Measurements from ENCODE around the gene ZFP64.

The ZFP64 gene

DNA sequence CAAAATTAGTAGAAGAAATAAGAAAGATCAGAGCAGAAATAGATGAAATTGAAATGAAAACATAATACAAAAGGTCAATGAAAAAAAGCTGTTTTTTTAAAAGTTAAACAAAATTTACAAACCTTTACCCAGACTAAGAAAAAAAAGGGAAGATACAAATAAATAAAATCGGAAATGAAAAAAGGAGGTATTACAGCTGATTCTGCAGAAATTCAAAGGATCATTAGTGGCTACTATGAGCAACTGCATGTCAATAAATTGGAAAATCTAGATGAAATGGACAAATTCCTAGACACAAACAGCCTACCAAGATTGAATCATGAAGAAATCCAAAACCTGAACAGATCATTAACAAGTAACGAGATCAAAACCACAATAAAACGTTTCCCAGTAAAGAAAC lies 59.2 kb downstream of the ZFP64 start:
- TF ChIP-seq FOXA1 (IDR thresholded peaks at IDR 0.05) (no peak), SUZ12 (IDR thresholded peaks at IDR 0.05) (no peak), TARDBP (IDR thresholded peaks at IDR 0.05) (no peak)
- no peak for DNase-seq (ENCODE audit: extremely low spot score)
- ChIA-PET POLR2A (no interaction called here), CTCF (no interaction called here)

DNA sequence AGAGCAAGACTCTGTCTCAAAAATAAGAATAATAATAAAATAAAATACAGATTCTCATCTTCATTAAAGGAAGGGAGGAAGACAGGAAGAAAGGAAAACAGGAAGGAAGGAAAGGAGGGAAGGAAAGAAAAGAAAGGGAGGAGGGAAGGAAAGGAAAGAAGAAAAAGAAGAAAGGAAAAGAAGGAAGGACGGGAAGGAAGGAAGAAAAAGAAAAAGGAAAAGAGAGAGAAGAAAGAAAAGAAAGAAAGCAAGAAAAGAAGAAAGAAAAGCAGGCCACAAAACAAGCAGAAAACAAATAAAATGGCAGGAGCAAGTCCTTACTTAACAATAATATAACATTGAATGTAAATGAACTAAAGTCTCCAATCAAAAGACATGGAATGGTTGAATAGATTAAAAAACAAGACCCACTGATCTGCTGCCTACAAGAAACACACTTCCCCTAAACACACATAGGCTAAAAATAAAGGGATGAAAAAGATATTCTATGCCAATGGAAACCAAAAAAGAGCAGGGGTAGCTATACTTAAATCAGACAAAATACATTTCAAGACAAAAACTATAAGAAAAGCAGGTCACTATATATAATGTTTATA lies 60.4 kb downstream of the ZFP64 start:
- POLR2A ChIA-PET, result no interaction called here
- no peak for DNase-seq (ENCODE audit: extremely low spot score)
- no peak for TF ChIP-seq ELF4 (IDR thresholded peaks at IDR 0.05)
- TF ChIP-seq FOXK2 (IDR thresholded peaks at IDR 0.05), result no peak
- no peak for TF ChIP-seq SP1 (IDR thresholded peaks at IDR 0.05)
- TF ChIP-seq SUZ12 (IDR thresholded peaks at IDR 0.05), result no peak
- no peak for TF ChIP-seq L3MBTL2 (conservative IDR thresholded peaks at IDR 0.05)
- TF ChIP-seq FOXA1 (IDR thresholded peaks at IDR 0.05), result no peak
- TF ChIP-seq LEF1 (IDR thresholded peaks at IDR 0.05; ENCODE audit: borderline replicate concordance), result no peak
- no peak for TF ChIP-seq ZNF384 (IDR thresholded peaks at IDR 0.05)
- TF ChIP-seq TARDBP (IDR thresholded peaks at IDR 0.05), result no peak
- TF ChIP-seq CTBP1 (IDR thresholded peaks at IDR 0.05; ENCODE audit: borderline replicate concordance), result no peak
- TF ChIP-seq ARNT (IDR thresholded peaks at IDR 0.05), result no peak
- no peak for TF ChIP-seq NFRKB (IDR thresholded peaks at IDR 0.05)
- TF ChIP-seq, protein P1, sequence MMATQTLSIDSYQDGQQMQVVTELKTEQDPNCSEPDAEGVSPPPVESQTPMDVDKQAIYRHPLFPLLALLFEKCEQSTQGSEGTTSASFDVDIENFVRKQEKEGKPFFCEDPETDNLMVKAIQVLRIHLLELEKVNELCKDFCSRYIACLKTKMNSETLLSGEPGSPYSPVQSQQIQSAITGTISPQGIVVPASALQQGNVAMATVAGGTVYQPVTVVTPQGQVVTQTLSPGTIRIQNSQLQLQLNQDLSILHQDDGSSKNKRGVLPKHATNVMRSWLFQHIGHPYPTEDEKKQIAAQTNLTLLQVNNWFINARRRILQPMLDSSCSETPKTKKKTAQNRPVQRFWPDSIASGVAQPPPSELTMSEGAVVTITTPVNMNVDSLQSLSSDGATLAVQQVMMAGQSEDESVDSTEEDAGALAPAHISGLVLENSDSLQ (IDR thresholded peaks at IDR 0.05), result no peak
- CTCF ChIA-PET, result no interaction called here

DNA sequence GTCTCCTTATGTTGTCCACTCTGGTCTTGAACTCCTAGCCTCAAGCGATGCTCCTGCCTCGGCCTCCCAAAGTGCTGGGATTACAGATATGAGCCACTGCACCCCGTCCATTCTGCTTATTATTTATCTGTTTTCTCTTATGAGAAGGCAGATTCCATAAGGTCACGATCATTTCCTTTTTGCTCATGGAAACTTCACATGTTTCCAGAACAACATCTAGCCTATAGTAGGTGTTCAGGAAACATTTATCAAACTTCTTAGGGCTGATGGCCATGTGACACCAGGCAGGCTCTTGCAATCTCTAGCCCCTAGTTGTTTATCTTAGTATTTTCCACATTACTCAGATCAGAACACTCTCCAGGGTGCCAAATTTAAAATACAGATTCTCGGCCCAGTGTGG lies 61.2 kb downstream of the ZFP64 start:
- TF ChIP-seq ELF4 (IDR thresholded peaks at IDR 0.05) (no peak), TARDBP (IDR thresholded peaks at IDR 0.05) (no peak), NFRKB (IDR thresholded peaks at IDR 0.05) (no peak), ARNT (IDR thresholded peaks at IDR 0.05) (no peak), SP1 (IDR thresholded peaks at IDR 0.05) (no peak), L3MBTL2 (conservative IDR thresholded peaks at IDR 0.05) (no peak), CTBP1 (IDR thresholded peaks at IDR 0.05; ENCODE audit: borderline replicate concordance) (no peak), SUZ12 (IDR thresholded peaks at IDR 0.05) (no peak)
- no peak for DNase-seq (ENCODE audit: extremely low spot score)
- CTCF ChIA-PET, result no interaction called here
- POLR2A ChIA-PET, result no interaction called here

DNA sequence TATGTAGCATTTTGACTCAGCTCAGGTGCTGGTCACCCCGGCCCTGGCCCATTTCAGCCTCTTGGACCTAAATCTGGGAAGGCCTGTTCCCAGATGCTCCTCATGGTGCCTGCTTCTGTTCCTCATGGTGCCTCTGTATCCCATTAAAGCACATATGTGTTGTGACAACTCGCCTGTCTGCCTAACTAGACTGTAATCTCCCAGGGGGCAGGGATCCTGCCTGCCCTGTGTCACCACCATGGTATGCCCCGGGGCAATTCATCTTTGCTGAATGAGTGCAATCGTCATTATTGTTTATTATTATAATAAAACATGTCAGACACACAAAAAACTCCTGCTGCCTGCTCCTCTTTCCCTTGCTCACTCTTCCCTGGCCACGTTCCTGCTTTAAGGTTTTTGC lies 62.0 kb downstream of the ZFP64 start:
- DNase-seq (ENCODE audit: extremely low spot score), result no peak

DNA sequence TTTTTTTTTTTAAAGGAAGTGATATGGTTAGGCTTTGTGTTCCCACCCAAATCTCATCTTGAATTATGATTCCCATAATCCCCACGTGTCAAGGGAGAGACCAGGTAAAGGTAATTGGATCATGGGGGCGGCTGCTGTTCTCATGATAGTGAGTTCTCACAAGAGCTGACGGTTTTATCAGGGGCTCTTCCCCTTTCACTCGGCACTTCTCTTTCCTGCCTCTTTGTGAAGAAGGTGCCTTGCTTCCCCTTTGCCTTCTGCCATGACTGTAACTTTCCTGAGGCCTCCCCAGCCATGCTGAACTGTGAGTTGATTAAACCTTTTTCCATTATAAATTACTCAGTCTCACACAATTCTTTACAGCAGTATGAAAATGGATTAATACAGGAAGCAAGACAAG lies 64.3 kb downstream of the ZFP64 start:
- no peak for DNase-seq (ENCODE audit: extremely low spot score)
- CTCF ChIA-PET, result no interaction called here
- POLR2A ChIA-PET, result no interaction called here
- TF ChIP-seq BHLHE40 (IDR thresholded peaks at IDR 0.05; ENCODE audit: borderline replicate concordance) (no peak), CTBP1 (IDR thresholded peaks at IDR 0.05; ENCODE audit: borderline replicate concordance) (no peak), FOXK2 (IDR thresholded peaks at IDR 0.05) (no peak), NFRKB (IDR thresholded peaks at IDR 0.05) (no peak), FOXA1 (IDR thresholded peaks at IDR 0.05) (no peak), TARDBP (IDR thresholded peaks at IDR 0.05) (no peak)

More for the DNA sequence above, 62.0 kb downstream of the ZFP64 start:
- CTCF ChIA-PET, result interaction anchor here (0.6 to 2.0 kb wide), 5 partner anchors 8 to 342 kb away, joined by 3 to 7 read pairs (median 5); no protein-coding TSS in a partner anchor
- POLR2A ChIA-PET, result interaction anchor here (1.4 kb wide), 1 partner anchor 21 kb away, joined by 3 read pairs; no protein-coding TSS in a partner anchor
- TF ChIP-seq NFRKB (IDR thresholded peaks at IDR 0.05), result no peak
- no peak for TF ChIP-seq SUZ12 (IDR thresholded peaks at IDR 0.05)
- no peak for TF ChIP-seq HDGF (IDR thresholded peaks at IDR 0.05; ENCODE audit: borderline replicate concordance)
- no peak for TF ChIP-seq BHLHE40 (IDR thresholded peaks at IDR 0.05; ENCODE audit: borderline replicate concordance)
- no peak for TF ChIP-seq LEF1 (IDR thresholded peaks at IDR 0.05; ENCODE audit: borderline replicate concordance)
- no peak for TF ChIP-seq FOXM1 (IDR thresholded peaks at IDR 0.05; ENCODE audit: borderline replicate concordance)
- no peak for TF ChIP-seq ARNT (IDR thresholded peaks at IDR 0.05)

DNA sequence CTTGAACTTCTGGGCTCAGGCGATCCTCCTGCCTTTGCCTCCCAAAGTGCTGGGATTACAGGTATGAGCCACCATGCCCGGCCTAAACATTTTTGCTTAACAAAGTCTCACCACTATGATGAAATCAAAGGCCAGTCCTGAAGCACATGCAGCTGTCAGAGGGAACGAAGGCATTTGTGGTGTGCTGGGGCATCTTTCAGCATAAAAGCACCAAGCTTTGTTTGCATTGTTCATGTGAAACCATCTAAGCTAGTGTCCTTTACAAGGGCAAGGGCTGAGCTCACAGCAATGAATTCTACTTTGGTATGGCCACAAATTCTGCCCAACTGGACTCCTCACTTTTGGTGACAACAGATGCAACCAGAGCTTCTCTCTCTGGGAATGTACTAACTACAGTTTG lies 66.8 kb downstream of the ZFP64 start:
- ChIA-PET CTCF (interaction anchor here (0.7 to 0.8 kb wide), 2 partner anchors 90 to 372 kb away, joined by 3 read pairs; no protein-coding TSS in a partner anchor), POLR2A (no interaction called here)
- TF ChIP-seq HDGF (IDR thresholded peaks at IDR 0.05; ENCODE audit: borderline replicate concordance), result no peak
- no peak for TF ChIP-seq ELF4 (IDR thresholded peaks at IDR 0.05)
- no peak for TF ChIP-seq FOXM1 (IDR thresholded peaks at IDR 0.05; ENCODE audit: borderline replicate concordance)
- no peak for TF ChIP-seq CTBP1 (IDR thresholded peaks at IDR 0.05; ENCODE audit: borderline replicate concordance)
- TF ChIP-seq BHLHE40 (IDR thresholded peaks at IDR 0.05; ENCODE audit: borderline replicate concordance), result no peak
- TF ChIP-seq FOXA1 (IDR thresholded peaks at IDR 0.05), result no peak
- TF ChIP-seq ARNT (IDR thresholded peaks at IDR 0.05), result no peak
- no peak for TF ChIP-seq FOXK2 (IDR thresholded peaks at IDR 0.05)
- TF ChIP-seq SP1 (IDR thresholded peaks at IDR 0.05), result no peak
- no peak for TF ChIP-seq L3MBTL2 (conservative IDR thresholded peaks at IDR 0.05)
- no peak for TF ChIP-seq TARDBP (IDR thresholded peaks at IDR 0.05)
- no peak for TF ChIP-seq LEF1 (IDR thresholded peaks at IDR 0.05; ENCODE audit: borderline replicate concordance)
- no peak for TF ChIP-seq NFRKB (IDR thresholded peaks at IDR 0.05)
- TF ChIP-seq SUZ12 (IDR thresholded peaks at IDR 0.05), result no peak
- TF ChIP-seq ZNF384 (IDR thresholded peaks at IDR 0.05), result no peak
- DNase-seq (ENCODE audit: extremely low spot score), result no peak

DNA sequence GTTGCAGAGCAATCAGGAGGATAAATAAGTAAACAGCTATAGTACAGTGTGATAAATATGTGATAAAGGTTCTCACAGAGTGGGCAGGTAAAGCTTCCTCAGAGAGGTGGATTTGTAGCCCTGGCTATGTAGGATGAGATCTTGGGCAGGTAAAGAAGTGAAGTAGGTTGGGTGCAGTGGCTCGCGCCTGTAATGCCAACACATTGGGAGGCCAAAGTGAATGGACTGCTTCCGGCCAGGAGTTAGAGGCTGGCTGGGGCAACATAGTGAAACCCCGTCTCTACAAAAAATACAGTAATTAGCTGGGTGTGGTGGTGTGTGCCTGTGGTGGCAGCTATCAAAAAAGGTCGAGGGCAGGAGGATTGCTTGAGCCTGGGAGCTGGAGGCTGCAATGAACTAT lies 72.9 kb downstream of the ZFP64 start:
- ChIA-PET POLR2A (interaction anchor here (0.8 to 1.1 kb wide), 2 partner anchors 13 to 15 kb away, joined by 3 to 4 read pairs; no protein-coding TSS in a partner anchor), CTCF (interaction anchor here (0.9 kb wide), 1 partner anchor 10 kb away, joined by 4 read pairs; no protein-coding TSS in a partner anchor)
- no peak for TF ChIP-seq LEF1 (IDR thresholded peaks at IDR 0.05; ENCODE audit: borderline replicate concordance)
- no peak for TF ChIP-seq SUZ12 (IDR thresholded peaks at IDR 0.05)
- no peak for TF ChIP-seq L3MBTL2 (conservative IDR thresholded peaks at IDR 0.05)
- no peak for TF ChIP-seq SP1 (IDR thresholded peaks at IDR 0.05)
- TF ChIP-seq ARNT (IDR thresholded peaks at IDR 0.05), result no peak
- TF ChIP-seq FOXM1 (IDR thresholded peaks at IDR 0.05; ENCODE audit: borderline replicate concordance), result no peak
- no peak for DNase-seq (ENCODE audit: extremely low spot score)
